ENCODE results near the gene ECE1. TPM values are rescaled to one million over a fixed set of nuclear protein-coding genes. Genes with fewer than 3 reads are reported as not detected.

Gene ECE1
- total RNA-seq, 2 donors from 2014 or later = 83.7 to 152 TPM

DNA sequence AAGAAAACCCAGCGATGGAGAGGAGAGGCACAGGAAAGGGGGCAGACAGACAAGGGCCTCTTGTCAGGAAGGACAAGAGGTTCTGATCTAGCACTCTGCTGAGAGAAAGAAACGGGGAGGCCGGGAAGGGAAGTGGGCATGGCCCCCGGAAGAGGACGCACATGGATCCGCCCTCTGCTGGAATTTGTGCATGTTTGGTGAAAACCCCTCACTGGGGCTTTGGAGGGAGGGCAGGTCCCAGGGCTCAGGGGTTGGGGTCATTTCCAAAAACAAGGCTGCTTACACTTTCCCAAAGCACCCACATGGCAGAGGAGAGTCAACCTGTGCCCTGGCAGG, 32.4 kb upstream of the ECE1 start:
- Histone ChIP-seq H3K4me3 (no peak overlapping the region), H3K27me3 (no peaks in the 10 kb centered on the region), H3K4me1 (peaks cover 5 to 100% of the 10 kb centered on the region in 2 donors), H3K36me3 (no peaks in the 10 kb centered on the region), H3K9me3 (no peaks in the 10 kb centered on the region), H3K27ac (peak overlapping the region; percentile 88 to 94)
- DNase-seq (ENCODE audit: low spot score) = no peak
- TF ChIP-seq, protein P1, sequence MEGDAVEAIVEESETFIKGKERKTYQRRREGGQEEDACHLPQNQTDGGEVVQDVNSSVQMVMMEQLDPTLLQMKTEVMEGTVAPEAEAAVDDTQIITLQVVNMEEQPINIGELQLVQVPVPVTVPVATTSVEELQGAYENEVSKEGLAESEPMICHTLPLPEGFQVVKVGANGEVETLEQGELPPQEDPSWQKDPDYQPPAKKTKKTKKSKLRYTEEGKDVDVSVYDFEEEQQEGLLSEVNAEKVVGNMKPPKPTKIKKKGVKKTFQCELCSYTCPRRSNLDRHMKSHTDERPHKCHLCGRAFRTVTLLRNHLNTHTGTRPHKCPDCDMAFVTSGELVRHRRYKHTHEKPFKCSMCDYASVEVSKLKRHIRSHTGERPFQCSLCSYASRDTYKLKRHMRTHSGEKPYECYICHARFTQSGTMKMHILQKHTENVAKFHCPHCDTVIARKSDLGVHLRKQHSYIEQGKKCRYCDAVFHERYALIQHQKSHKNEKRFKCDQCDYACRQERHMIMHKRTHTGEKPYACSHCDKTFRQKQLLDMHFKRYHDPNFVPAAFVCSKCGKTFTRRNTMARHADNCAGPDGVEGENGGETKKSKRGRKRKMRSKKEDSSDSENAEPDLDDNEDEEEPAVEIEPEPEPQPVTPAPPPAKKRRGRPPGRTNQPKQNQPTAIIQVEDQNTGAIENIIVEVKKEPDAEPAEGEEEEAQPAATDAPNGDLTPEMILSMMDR (IDR thresholded peaks at IDR 0.05) = no peak

DNA sequence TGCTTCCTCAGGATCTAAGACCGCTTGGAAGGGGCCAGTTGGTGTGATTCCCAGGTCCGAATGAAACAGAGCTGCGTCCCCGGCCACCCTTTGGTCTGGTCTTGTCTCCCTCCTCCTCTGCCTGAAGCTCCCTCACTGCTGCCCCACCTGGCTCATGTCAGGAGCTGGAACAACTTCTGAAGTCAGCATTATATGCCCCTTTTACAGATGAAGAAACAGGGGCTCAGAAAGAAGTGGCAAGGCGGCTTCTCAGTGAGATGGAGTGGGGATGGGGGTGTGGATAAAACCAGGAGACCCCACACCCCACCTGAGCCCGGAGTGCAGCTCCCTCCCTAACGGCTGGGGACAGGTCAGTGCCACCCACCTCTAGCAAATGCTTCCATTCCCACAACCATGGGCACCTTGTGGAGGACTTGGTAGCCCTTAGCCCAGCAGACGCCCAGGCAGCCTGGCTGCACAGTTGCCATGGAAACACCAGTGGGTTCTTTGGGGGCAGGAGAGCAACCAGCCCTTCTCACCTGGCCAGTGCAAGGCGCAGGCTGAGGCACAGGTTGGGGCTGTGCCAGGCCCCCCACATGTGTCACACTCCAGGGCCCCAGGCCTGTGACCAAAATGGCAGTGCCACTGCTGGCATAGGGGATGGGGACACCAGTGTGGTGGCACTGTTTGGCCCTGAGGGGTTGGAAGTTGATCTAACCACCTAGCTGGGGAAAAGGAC, 31.9 kb upstream of the ECE1 start:
- H3K36me3 ChIP-seq = no peaks in the 10 kb centered on the region
- peak overlapping the region; percentile 88 to 94 for H3K27ac ChIP-seq
- H3K9me3 ChIP-seq = no peaks in the 10 kb centered on the region
- DNase-seq (ENCODE audit: low spot score) = no peak
- TF ChIP-seq, protein P1 (IDR thresholded peaks at IDR 0.05) = no peak
- H3K4me3 ChIP-seq = no peak overlapping the region
- H3K4me1 ChIP-seq = peaks cover 5 to 100% of the 10 kb centered on the region in 2 donors
- H3K27me3 ChIP-seq = no peaks in the 10 kb centered on the region

DNA sequence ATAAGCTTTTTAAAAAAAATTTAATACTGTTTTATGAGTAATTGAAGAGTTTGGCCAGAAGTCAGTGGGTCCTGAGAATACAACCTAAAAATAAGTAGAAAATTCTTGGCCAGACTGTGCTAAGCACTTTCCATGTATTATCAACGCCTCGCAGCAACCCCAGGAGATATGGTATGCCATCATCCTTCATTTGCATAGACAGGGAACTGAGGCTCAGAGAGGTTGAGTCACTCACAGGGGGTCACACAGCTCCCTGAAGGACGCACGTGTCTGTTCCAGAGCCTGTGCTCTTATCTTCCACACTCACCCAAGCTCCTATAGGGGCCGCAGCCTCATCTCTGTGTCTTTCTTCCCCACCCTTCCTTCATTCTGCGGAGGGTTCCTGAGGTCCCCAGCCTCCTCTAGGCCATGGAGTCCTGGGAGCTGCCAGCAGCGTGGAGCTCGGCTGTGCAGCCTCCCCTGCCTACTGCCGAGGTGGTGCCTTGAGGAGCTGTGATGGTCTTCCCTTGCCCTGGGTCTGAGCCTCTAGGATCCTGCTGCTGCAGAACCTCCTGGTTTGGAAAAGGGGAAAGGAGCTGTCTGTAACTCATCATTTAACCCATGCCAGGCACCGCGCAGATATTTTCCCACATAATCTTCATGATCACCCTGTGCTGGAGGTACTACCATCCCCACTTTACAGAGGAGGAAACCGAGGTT, 30.3 kb upstream of the ECE1 start:
- H3K4me1 ChIP-seq = peaks cover 5 to 100% of the 10 kb centered on the region in 2 donors

DNA sequence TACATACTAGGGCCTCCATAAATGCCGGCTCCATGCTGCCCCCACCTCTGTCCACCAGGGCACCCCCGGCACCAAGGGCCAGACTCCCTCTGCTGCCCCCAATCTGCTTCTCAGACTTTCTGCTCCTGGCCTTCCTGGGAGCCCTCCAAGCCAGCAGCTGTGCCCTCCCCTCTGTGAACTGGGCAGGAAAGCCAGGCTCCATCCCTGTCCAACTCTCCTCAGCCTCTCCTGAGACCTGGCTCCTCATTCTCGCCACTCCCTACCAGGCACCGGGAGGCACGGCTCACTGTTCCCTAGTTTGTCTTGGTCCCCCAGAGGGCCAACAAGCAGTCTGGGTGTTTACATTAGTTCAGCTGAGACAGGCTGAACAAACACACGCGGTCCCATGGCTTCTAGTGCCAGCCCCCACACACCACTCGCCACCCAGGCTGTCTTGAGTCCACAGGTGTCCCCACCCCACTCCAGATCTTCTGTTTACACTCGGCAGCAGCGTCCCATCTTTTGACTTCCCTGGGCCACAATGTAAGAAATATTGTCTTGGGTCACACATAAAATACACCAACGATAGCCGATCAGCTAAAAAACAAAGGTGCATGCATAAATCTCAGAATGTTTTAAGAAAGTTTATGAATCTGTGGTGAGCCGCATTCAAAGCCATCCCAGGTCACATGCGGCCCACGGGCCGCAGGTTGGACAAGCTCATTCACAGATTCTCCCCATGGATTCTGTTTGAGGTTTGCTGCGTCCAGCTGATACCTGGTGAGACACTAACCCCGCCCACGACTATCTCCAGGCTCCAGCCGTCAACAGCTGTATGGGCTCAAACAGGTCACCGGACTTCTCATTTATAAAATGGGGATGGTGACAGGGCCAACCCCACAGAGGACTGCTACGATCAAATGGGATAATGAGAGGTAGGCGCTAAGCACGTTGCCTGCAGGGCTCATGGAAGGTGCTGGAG, 29.5 kb upstream of the ECE1 start:
- DNase-seq (ENCODE audit: low spot score) = no peak
- H3K36me3 ChIP-seq = no peaks in the 10 kb centered on the region
- no peaks in the 10 kb centered on the region for H3K27me3 ChIP-seq
- TF ChIP-seq, protein P1 (IDR thresholded peaks at IDR 0.05) = peak in 1 of 2 donors; percentile 36
- H3K9me3 ChIP-seq = no peaks in the 10 kb centered on the region
- H3K4me1 ChIP-seq = peaks cover 0 to 94% of the 10 kb centered on the region in 2 donors
- H3K27ac ChIP-seq = peak overlapping the region; percentile 88 to 94
- no peak overlapping the region for H3K4me3 ChIP-seq

More for the DNA sequence above, 30.3 kb upstream of the ECE1 start:
- no peaks in the 10 kb centered on the region for H3K27me3 ChIP-seq
- H3K36me3 ChIP-seq = no peaks in the 10 kb centered on the region
- TF ChIP-seq, protein P1 (IDR thresholded peaks at IDR 0.05) = no peak
- no peaks in the 10 kb centered on the region for H3K9me3 ChIP-seq
- no peak for DNase-seq (ENCODE audit: low spot score)
- peak overlapping the region; percentile 88 to 94 for H3K27ac ChIP-seq
- H3K4me3 ChIP-seq = no peak overlapping the region

DNA sequence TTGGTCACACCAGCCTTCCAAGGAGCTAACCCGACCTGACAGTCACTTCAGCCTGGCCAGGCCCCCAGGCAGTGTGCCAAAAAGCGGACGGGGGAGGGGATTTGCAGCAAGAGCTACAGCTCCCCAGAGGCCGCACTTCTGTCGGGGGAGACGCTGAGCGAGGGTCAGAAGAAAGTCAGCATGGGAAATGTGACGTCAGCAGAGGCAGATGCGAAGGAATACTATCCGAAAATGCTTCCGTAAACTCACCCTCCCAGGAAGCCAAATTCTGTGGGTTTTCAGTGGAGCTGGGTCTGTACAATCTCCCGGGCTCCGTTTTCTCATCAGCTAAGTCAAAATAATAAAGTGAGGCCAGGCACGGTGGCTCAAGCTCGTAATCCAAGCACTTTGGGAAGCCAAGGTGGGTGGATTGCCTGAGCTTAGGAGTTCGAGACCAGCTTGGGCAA, 28.5 kb upstream of the ECE1 start:
- no peaks in the 10 kb centered on the region for H3K9me3 ChIP-seq
- TF ChIP-seq, protein P1 (IDR thresholded peaks at IDR 0.05) = no peak
- H3K36me3 ChIP-seq = no peaks in the 10 kb centered on the region
- peak; percentile 97 for DNase-seq (ENCODE audit: low spot score)
- peaks cover 0 to 93% of the 10 kb centered on the region in 2 donors for H3K4me1 ChIP-seq
- H3K27ac ChIP-seq = peak overlapping the region; percentile 88 to 94
- no peak overlapping the region for H3K4me3 ChIP-seq
- H3K27me3 ChIP-seq = no peaks in the 10 kb centered on the region

Data from right atrium auricular region (tissue), 2 donors.